Large intestine (tissue), 3 donors: ENCODE results near the gene RNF169. TPM values are rescaled to one million over a fixed set of nuclear protein-coding genes. Genes with fewer than 3 reads are reported as not detected.

ENCODE experiments used
- DNase-seq, 2 donors: peaks; one replicate each; pipeline versions ENCODE4 v3.0.0 to v3.0.0-alpha.2; 2013
- H3K27ac ChIP-seq: one replicate; pipeline ENCODE4 v1.5.1; 2013; ENCODE audit warnings: low read length
- H3K27me3 ChIP-seq: 2 replicates; pipeline ENCODE4 v1.6.1; 2013; ENCODE audit warnings: low read length; ENCODE audit not compliant: control insufficient read depth, insufficient read depth
- H3K36me3 ChIP-seq: 2 replicates; pipeline ENCODE4 v1.6.1; 2013; ENCODE audit warnings: low read length; ENCODE audit not compliant: control insufficient read depth, insufficient read depth
- H3K4me1 ChIP-seq: one replicate; pipeline ENCODE4 v1.6.1; 2013; ENCODE audit warnings: low read length; ENCODE audit not compliant: control insufficient read depth, insufficient read depth
- H3K4me3 ChIP-seq: one replicate; pipeline ENCODE4 v1.5.1; 2013; ENCODE audit warnings: low read length
- H3K9me3 ChIP-seq: one replicate; pipeline ENCODE4 v1.6.1; 2013; ENCODE audit warnings: mild to moderate bottlenecking, low read depth, low read length, moderate library complexity; ENCODE audit not compliant: control insufficient read depth
- WGBS: methylation state at CpG from one replicate; pipeline ENCODE4 v1.1.5; 2013; ENCODE audit warnings: low lambda C conversion rate; ENCODE audit not compliant: insufficient coverage; 5-methylcytosine and 5-hydroxymethylcytosine counted together
- polyA plus RNA-seq: library from polyadenylated mRNA; unstranded; fragments of 120-200 nt; gene quantifications from one replicate; pipeline ENCODE4 v1.2.1, GENCODE V29; 2013

The RNF169 gene
- polyA plus RNA-seq, 1 donor, result 11.5 TPM

GRCh38 chr11:74783241-74783871 lies 34.7 kb downstream of the RNF169 start:
- no peak overlapping the region for H3K4me3 ChIP-seq
- no peaks in the 10 kb centered on the region for H3K36me3 ChIP-seq
- H3K4me1 ChIP-seq, result no peaks in the 10 kb centered on the region
- H3K27ac ChIP-seq, result no peak overlapping the region
- H3K9me3 ChIP-seq, result no peaks in the 10 kb centered on the region
- 83% methylated on average over 1 of the region's 2 CpGs for WGBS
- H3K27me3 ChIP-seq, result no peaks in the 10 kb centered on the region
- DNase-seq, result no peak

GRCh38 chr11:74784234-74784633 lies 35.6 kb downstream of the RNF169 start:
- no peaks in the 10 kb centered on the region for H3K4me1 ChIP-seq
- no CpG with 5 or more reads among the region's 5 CpGs for WGBS

GRCh38 chr11:74784726-74785125 lies 36.1 kb downstream of the RNF169 start:
- H3K27ac ChIP-seq, result no peak overlapping the region
- 100% methylated on average over 2 of the region's 4 CpGs for WGBS
- peaks cover 2% of the 10 kb centered on the region for H3K36me3 ChIP-seq
- H3K4me3 ChIP-seq, result no peak overlapping the region
- no peaks in the 10 kb centered on the region for H3K9me3 ChIP-seq
- DNase-seq, result no peak
- H3K4me1 ChIP-seq, result no peaks in the 10 kb centered on the region
- no peaks in the 10 kb centered on the region for H3K27me3 ChIP-seq

More at GRCh38 chr11:74784234-74784633, 35.6 kb downstream of the RNF169 start:
- no peaks in the 10 kb centered on the region for H3K27me3 ChIP-seq
- no peak for DNase-seq
- no peaks in the 10 kb centered on the region for H3K9me3 ChIP-seq
- H3K36me3 ChIP-seq, result no peaks in the 10 kb centered on the region
- H3K4me3 ChIP-seq, result no peak overlapping the region
- no peak overlapping the region for H3K27ac ChIP-seq

- peaks cover 19% of the 10 kb centered on the region for H3K36me3 ChIP-seq
- H3K27ac ChIP-seq, result no peak overlapping the region
Measured at GRCh38 chr11:74786574-74786973, 37.9 kb downstream of the RNF169 start.

GRCh38 chr11:74791333-74792100 lies 42.9 kb downstream of the RNF169 start:
- no CpG with 5 or more reads among the region's 9 CpGs for WGBS

More at GRCh38 chr11:74786574-74786973, 37.9 kb downstream of the RNF169 start:
- Histone ChIP-seq H3K27me3 (no peaks in the 10 kb centered on the region), H3K4me1 (no peaks in the 10 kb centered on the region), H3K4me3 (no peak overlapping the region), H3K9me3 (peaks cover 9% of the 10 kb centered on the region)
- DNase-seq, result no peak

GRCh38 chr11:74806267-74806666 lies 57.6 kb downstream of the RNF169 start:
- no peaks in the 10 kb centered on the region for H3K4me1 ChIP-seq
- WGBS, result no CpG with 5 or more reads among the region's 3 CpGs
- H3K27me3 ChIP-seq, result no peaks in the 10 kb centered on the region
- DNase-seq, result no peak
- H3K4me3 ChIP-seq, result no peak overlapping the region
- H3K36me3 ChIP-seq, result peaks cover 8% of the 10 kb centered on the region
- no peaks in the 10 kb centered on the region for H3K9me3 ChIP-seq
- no peak overlapping the region for H3K27ac ChIP-seq

More at GRCh38 chr11:74791333-74792100, 42.9 kb downstream of the RNF169 start:
- H3K4me1 ChIP-seq, result no peaks in the 10 kb centered on the region
- H3K36me3 ChIP-seq, result peaks cover 36% of the 10 kb centered on the region
- no peak overlapping the region for H3K27ac ChIP-seq
- H3K9me3 ChIP-seq, result peaks cover 9% of the 10 kb centered on the region
- no peaks in the 10 kb centered on the region for H3K27me3 ChIP-seq
- no peak overlapping the region for H3K4me3 ChIP-seq
- no peak for DNase-seq

- H3K27ac ChIP-seq, result no peak overlapping the region
- H3K27me3 ChIP-seq, result no peaks in the 10 kb centered on the region
- no peaks in the 10 kb centered on the region for H3K9me3 ChIP-seq
- H3K4me3 ChIP-seq, result no peak overlapping the region
- H3K36me3 ChIP-seq, result peaks cover 19% of the 10 kb centered on the region
- no peaks in the 10 kb centered on the region for H3K4me1 ChIP-seq
- no peak for DNase-seq
Measured at GRCh38 chr11:74809801-74810200, 61.2 kb downstream of the RNF169 start.

- Histone ChIP-seq H3K4me3 (no peak overlapping the region), H3K27me3 (no peaks in the 10 kb centered on the region), H3K9me3 (no peaks in the 10 kb centered on the region), H3K36me3 (peaks cover 36% of the 10 kb centered on the region), H3K27ac (no peak overlapping the region), H3K4me1 (no peaks in the 10 kb centered on the region)
- no peak for DNase-seq
- 86% methylated on average over 1 of the region's 3 CpGs for WGBS
Measured at GRCh38 chr11:74815966-74816365, 67.3 kb downstream of the RNF169 start.

- no peak for DNase-seq
- H3K4me1 ChIP-seq, result no peaks in the 10 kb centered on the region
- H3K4me3 ChIP-seq, result no peak overlapping the region
- WGBS, result 58% methylated on average over 2 of the region's 2 CpGs
- peaks cover 31% of the 10 kb centered on the region for H3K36me3 ChIP-seq
- no peaks in the 10 kb centered on the region for H3K9me3 ChIP-seq
- no peak overlapping the region for H3K27ac ChIP-seq
- no peaks in the 10 kb centered on the region for H3K27me3 ChIP-seq
Measured at GRCh38 chr11:74816664-74817063, 68.0 kb downstream of the RNF169 start.

GRCh38 chr11:74818283-74818946 lies 69.8 kb downstream of the RNF169 start:
- H3K36me3 ChIP-seq, result peaks cover 36% of the 10 kb centered on the region
- no peak for DNase-seq
- H3K27ac ChIP-seq, result no peak overlapping the region
- H3K4me3 ChIP-seq, result no peak overlapping the region
- H3K27me3 ChIP-seq, result no peaks in the 10 kb centered on the region
- peaks cover 3% of the 10 kb centered on the region for H3K9me3 ChIP-seq
- no CpG with 5 or more reads among the region's 3 CpGs for WGBS
- no peaks in the 10 kb centered on the region for H3K4me1 ChIP-seq
